Muscle of arm (tissue), 12 donors: ENCODE measurements around the gene NADK2. TPM values are rescaled to one million over a fixed set of nuclear protein-coding genes. Genes with fewer than 3 reads are reported as not detected.
"Not testable (repeated sequence)": the region's sequence is repeated elsewhere in the genome, so short reads cannot be mapped to it uniquely, and the experiment has no call there.

ENCODE experiments used
- DNase-seq: peaks from one replicate; pipeline ENCODE4 v3.0.0-alpha.2; 2013
- polyA plus RNA-seq, 12 donors: library from polyadenylated mRNA; unstranded; fragments of 120-200 nt; gene quantifications; one replicate each; pipeline ENCODE4 v1.2.1, GENCODE V29; 2013; ENCODE audit not compliant: insufficient read length in 12 of 12

The NADK2 gene
- polyA plus RNA-seq, 12 donors = 29.5 to 117 (median 45.5) TPM

- no peak for DNase-seq
Observed at GRCh38 chr5:36209664-36210063, 32.1 kb downstream of the NADK2 start.

- DNase-seq = no peak
Observed at GRCh38 chr5:36208786-36209185, 32.9 kb downstream of the NADK2 start.

GRCh38 chr5:36206913-36207312 is 34.8 kb downstream of the NADK2 start:
- DNase-seq = no peak

- DNase-seq = no peak
Observed at GRCh38 chr5:36205329-36205728, 36.4 kb downstream of the NADK2 start.

GRCh38 chr5:36202521-36202961 is 39.2 kb downstream of the NADK2 start:
- DNase-seq = no peak

GRCh38 chr5:36200513-36200912 is 41.2 kb downstream of the NADK2 start:
- DNase-seq = no peak

GRCh38 chr5:36199620-36200019 is 42.1 kb downstream of the NADK2 start:
- DNase-seq = no peak

GRCh38 chr5:36198783-36199182 is 42.9 kb downstream of the NADK2 start:
- DNase-seq = not testable (repeated sequence)

- no peak for DNase-seq
Observed at GRCh38 chr5:36198281-36198680, 43.4 kb downstream of the NADK2 start.

- no peak for DNase-seq
Observed at GRCh38 chr5:36193746-36194145, 48.0 kb downstream of the NADK2 start.

GRCh38 chr5:36184408-36184807 is 57.3 kb downstream of the NADK2 start:
- DNase-seq = not testable (repeated sequence)

GRCh38 chr5:36181774-36182173 is 60.0 kb downstream of the NADK2 start:
- DNase-seq = no peak

GRCh38 chr5:36180556-36181350 is 61.0 kb downstream of the NADK2 start:
- no peak for DNase-seq

- DNase-seq = no peak
Observed at GRCh38 chr5:36179950-36180349, 61.8 kb downstream of the NADK2 start.

GRCh38 chr5:36178524-36178890 is 63.2 kb downstream of the NADK2 start:
- DNase-seq = no peak

- peak; percentile 17 for DNase-seq
Observed at GRCh38 chr5:36177715-36178523, 63.8 kb downstream of the NADK2 start.

- no peak for DNase-seq
Observed at GRCh38 chr5:36177154-36177553, 64.6 kb downstream of the NADK2 start.

- no peak for DNase-seq
Observed at GRCh38 chr5:36175043-36175442, 66.7 kb downstream of the NADK2 start.

- DNase-seq = no peak
Observed at GRCh38 chr5:36174119-36174518, 67.6 kb downstream of the NADK2 start.

GRCh38 chr5:36173426-36173825 is 68.3 kb downstream of the NADK2 start:
- no peak for DNase-seq

GRCh38 chr5:36172599-36172998 is 69.1 kb downstream of the NADK2 start:
- DNase-seq = no peak

GRCh38 chr5:36170832-36171424 is 70.8 kb downstream of the NADK2 start:
- DNase-seq = no peak

- DNase-seq = no peak
Observed at GRCh38 chr5:36168737-36169136, 73.0 kb downstream of the NADK2 start.
